SU-DHL-6 (cell line): ENCODE measurements around the gene URM1.

ENCODE experiments used
- EZH2phosphoT487 ChIP-seq: fragments of 200-600 bp; sonication (generic), shearing (Covaris generic); conservative IDR thresholded peaks from 2 replicates; pipeline ENCODE4 v1.6.1; 2018; ENCODE audit warnings: mild to moderate bottlenecking, antibody characterized with exemption, low read length, moderate library complexity, mixed read lengths
- TF ChIP-seq, protein P1 (sequence below): fragments of 200-600 bp; sonication (generic); IDR thresholded peaks from one replicate; pipeline ENCODE4 v1.5.1; 2017; ENCODE audit warnings: antibody characterized with exemption, mild to moderate bottlenecking, low read length, moderate library complexity; ENCODE audit not compliant: insufficient read depth, poor library complexity, severe bottlenecking

DNA sequence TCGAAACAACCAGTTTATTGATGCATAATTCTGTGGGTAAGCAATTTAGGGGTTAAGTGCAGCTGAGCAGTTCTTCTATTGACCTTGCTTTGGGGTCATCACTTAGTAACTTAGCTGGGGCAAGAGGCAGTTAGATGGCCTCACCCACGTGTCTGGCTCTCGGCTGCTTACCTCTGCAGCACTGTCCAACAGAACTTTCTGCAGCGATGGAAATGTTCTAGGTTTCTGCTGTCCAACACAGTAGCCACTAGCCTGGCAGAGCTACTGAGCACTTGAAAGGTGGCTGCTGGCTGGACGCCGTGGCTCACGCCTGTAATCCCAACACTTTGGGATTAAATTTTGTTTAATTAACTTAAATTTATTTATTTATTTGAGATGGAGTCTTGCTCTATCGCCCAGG, 13.1 kb upstream of the URM1 start:
- TF ChIP-seq, protein P1, sequence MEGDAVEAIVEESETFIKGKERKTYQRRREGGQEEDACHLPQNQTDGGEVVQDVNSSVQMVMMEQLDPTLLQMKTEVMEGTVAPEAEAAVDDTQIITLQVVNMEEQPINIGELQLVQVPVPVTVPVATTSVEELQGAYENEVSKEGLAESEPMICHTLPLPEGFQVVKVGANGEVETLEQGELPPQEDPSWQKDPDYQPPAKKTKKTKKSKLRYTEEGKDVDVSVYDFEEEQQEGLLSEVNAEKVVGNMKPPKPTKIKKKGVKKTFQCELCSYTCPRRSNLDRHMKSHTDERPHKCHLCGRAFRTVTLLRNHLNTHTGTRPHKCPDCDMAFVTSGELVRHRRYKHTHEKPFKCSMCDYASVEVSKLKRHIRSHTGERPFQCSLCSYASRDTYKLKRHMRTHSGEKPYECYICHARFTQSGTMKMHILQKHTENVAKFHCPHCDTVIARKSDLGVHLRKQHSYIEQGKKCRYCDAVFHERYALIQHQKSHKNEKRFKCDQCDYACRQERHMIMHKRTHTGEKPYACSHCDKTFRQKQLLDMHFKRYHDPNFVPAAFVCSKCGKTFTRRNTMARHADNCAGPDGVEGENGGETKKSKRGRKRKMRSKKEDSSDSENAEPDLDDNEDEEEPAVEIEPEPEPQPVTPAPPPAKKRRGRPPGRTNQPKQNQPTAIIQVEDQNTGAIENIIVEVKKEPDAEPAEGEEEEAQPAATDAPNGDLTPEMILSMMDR, result no peak
- no peak for TF ChIP-seq EZH2phosphoT487
